Measurements from ENCODE around the gene CA12.
A peak's percentile ranks its signal among the peaks of the same experiment; 100 is the strongest.
"Not testable (repeated sequence)": the region's sequence is repeated elsewhere in the genome, so short reads cannot be mapped to it uniquely, and the experiment has no call there.

The CA12 gene

GRCh38 chr15:63381301-63382204, at the start of gene CA12:
Gene CA12, minus strand, starts transcription at chr15:63381846. Its CDS starts 126 bp downstream, at chr15:63381720.
- DNase-seq, result no peak

- no peak for DNase-seq
Measured at GRCh38 chr15:63430766-63431451, 49.3 kb upstream of the CA12 start.

GRCh38 chr15:63426552-63426951, 44.9 kb upstream of the CA12 start:
- DNase-seq, result no peak

GRCh38 chr15:63425426-63425985, 43.9 kb upstream of the CA12 start:
- DNase-seq, result no peak

GRCh38 chr15:63422891-63423590, 41.4 kb upstream of the CA12 start:
- no peak for DNase-seq

DNA sequence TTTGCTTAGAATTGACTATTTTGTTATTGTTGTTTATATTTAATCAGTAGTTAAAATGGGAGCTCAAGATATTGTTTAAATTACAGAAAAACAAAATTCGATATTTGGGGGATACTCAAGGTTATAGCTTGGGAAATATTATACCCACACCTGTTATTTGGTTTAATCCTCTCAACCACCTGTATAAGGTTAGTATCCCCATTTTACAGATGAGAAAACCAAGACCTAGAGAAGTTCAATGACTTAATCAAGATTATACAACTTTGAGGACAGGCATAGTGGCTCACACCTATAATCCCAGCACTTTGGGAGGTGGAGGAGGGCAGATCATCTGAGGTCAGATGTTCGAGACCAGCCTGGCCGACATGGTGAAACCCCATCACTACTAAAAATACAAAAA, 39.8 kb upstream of the CA12 start:
- DNase-seq, result no peak

DNA sequence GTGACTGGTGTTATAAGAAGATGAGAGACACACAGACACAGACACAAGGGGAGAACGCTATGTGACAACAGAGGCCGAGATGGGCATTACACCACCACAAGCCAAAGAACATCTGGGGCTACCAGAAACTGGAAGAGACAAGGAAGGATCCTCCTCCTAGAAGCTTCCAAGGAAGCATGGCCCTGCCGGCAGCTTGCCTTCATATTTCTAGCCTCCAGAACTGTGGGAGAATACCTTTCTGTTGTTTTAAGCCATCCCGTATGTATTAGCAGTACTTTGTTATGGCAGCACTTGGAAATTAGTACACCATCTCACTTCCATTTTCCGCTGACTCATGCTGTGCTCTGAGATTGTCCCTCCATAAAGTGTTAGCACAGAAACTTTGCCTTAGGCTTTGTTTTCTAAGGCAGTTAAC, 38.7 kb upstream of the CA12 start:
- DNase-seq, result no peak

- no peak for DNase-seq
Measured at GRCh38 chr15:63418811-63419210, 37.2 kb upstream of the CA12 start.

- DNase-seq, result no peak
Measured at GRCh38 chr15:63417721-63418120, 36.1 kb upstream of the CA12 start.

- not testable (repeated sequence) for DNase-seq
Measured at GRCh38 chr15:63417274-63417673, 35.6 kb upstream of the CA12 start.

DNA sequence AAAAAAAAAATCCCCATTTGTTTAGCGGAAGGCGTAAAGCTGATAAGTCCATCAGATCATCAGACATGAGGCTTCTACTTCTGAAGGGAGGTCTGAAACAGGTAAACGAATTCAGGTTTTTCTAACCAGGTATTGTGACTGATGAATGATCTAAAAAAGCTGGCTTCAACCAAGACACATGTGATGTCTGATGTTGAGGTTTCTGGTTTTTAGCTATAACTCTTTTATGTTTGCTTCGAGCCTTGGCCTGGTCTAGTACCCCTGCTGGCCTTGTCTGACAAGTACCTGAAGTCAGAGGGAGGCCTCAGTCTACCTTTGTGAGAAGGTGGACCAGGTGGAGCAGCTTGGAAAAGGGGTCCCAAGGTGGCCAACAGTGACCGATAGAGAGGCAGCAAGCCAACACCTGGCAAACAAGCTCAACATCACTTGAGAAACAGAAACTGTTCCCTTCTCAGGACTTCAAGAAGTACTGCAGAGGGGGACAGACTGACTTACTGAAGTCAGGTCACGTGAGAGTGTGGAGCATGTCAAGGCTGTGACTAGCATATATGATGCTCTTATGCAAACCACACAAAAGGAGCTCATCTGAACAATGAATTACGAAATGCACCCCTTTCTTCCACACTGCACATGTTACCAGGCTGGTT, 33.0 kb upstream of the CA12 start:
- no peak for DNase-seq

DNA sequence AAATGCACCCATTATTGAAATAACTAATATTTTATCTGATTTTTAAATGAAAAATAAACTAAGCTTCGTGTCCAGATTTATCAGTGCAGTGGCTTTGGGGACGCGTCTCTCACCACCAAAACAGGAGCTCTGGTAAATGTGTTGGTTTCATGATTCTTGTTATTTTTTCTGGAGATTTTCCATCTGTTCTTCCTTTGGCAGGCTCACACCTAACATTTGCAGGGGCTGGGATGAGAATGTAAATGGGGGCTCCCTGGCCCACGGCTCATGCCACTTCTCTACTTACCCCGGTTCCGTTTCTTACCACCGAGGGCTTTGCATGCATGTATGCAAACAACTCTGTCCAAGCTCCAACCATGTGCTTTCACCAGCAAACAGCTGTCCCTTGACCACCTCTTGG, 30.9 kb upstream of the CA12 start:
- DNase-seq, result no peak

GRCh38 chr15:63411866-63412265, 30.2 kb upstream of the CA12 start:
- no peak for DNase-seq

GRCh38 chr15:63409179-63409578, 27.5 kb upstream of the CA12 start:
- no peak for DNase-seq

GRCh38 chr15:63408524-63408923, 26.9 kb upstream of the CA12 start:
- no peak for DNase-seq

GRCh38 chr15:63407612-63408011, 26.0 kb upstream of the CA12 start:
- no peak for DNase-seq

DNA sequence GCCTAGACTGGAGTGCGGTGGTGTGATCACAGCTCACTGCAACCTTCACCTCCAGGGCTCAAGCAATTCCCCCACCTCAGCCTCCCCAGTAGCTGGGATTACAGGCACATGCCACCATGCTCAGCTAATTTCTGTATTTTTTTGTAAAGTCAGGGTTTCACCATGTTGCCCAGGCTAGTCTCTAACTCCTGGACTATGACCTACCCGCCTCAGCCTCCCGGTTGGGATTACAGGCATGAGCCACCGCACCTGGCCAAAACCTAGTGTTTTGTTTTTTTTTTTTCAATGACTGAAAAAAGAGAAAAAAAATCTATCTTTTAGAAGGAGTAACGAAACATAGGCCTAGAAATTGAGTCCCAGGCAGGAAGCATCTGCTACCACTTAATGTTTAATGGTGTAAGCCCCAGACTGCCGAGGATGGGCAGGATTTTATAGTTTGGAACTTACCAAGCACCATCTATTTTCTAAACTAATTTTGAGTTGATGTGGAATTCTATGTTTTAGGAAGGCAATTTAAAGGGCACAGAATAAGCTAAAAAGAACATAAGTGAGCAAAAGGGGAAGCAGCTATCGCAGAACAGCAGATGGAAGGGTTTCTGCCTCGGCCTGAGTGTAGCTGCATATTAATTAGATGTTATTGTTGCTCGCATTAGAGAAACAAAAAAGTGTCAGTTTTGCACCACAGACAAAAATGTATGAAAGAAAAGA, 24.2 kb upstream of the CA12 start:
- no peak for DNase-seq

GRCh38 chr15:63405159-63405558, 23.5 kb upstream of the CA12 start:
- no peak for DNase-seq

GRCh38 chr15:63403254-63403945, 21.8 kb upstream of the CA12 start:
- DNase-seq, result no peak

DNA sequence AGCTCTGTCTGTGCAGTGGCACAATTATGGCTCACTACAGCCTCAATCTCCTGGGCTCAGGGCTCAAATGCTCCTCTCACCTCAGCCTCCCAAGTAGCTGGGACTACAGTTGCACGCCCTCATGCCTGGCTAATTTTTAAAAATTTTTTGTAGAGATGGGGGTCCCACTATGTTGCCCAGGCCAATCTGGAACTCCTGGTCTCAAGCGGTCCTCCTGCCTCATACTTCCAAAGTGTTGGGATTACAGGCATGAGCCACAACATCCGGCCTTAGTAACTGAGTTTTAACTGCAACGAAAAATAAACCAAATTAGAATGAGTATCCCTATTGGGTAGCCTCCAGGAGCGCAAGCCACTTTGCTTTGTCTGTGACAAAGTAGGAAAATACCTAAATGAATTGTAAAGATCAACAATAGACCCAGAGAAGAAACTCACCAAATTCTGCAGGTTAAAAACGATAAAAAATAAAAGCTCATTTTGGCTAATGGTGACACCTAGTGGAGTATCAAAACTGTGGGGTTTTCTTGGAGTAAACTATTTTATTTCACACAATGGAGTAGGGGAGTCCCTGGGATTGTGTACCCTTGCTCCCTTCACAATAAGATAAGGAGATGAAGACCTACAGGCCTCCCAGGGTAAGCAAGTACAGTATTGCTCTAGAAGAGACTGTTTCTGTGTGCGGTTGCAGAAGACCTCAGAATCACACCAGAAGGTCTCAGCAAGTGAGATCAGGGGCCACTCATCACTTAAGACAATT, 21.0 kb upstream of the CA12 start:
- DNase-seq, result peak in 1 of 2 donors; percentile 58
